ENCODE results near the gene PCID2.

DNA sequence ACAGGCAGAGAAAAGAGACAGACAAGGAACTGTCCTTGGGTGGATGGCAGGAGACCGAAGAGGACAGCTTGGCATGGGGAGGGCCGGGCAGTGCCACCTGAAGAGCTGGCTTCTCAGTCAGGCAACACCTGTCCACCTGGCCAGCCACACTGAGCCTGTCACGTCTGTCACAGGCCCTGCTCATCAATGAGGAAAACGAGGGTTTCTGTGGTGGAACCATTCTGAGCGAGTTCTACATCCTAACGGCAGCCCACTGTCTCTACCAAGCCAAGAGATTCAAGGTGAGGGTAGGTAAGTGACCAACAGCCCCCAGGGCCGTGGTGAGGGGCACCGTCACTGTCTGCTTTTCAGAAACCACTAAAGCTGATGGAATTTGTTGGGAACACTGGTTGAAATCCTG, 61.3 kb downstream of the PCID2 start:
- TF ChIP-seq, protein P1, sequence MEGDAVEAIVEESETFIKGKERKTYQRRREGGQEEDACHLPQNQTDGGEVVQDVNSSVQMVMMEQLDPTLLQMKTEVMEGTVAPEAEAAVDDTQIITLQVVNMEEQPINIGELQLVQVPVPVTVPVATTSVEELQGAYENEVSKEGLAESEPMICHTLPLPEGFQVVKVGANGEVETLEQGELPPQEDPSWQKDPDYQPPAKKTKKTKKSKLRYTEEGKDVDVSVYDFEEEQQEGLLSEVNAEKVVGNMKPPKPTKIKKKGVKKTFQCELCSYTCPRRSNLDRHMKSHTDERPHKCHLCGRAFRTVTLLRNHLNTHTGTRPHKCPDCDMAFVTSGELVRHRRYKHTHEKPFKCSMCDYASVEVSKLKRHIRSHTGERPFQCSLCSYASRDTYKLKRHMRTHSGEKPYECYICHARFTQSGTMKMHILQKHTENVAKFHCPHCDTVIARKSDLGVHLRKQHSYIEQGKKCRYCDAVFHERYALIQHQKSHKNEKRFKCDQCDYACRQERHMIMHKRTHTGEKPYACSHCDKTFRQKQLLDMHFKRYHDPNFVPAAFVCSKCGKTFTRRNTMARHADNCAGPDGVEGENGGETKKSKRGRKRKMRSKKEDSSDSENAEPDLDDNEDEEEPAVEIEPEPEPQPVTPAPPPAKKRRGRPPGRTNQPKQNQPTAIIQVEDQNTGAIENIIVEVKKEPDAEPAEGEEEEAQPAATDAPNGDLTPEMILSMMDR (IDR thresholded peaks at IDR 0.05): no peak
- TF ChIP-seq POLR2AphosphoS5 (IDR thresholded peaks at IDR 0.05; ENCODE audit: low read depth, low read length): no peak
- TF ChIP-seq TCF7L2 (IDR thresholded peaks at IDR 0.05; ENCODE audit: low read depth, low read length): no peak
- TF ChIP-seq, protein P2, sequence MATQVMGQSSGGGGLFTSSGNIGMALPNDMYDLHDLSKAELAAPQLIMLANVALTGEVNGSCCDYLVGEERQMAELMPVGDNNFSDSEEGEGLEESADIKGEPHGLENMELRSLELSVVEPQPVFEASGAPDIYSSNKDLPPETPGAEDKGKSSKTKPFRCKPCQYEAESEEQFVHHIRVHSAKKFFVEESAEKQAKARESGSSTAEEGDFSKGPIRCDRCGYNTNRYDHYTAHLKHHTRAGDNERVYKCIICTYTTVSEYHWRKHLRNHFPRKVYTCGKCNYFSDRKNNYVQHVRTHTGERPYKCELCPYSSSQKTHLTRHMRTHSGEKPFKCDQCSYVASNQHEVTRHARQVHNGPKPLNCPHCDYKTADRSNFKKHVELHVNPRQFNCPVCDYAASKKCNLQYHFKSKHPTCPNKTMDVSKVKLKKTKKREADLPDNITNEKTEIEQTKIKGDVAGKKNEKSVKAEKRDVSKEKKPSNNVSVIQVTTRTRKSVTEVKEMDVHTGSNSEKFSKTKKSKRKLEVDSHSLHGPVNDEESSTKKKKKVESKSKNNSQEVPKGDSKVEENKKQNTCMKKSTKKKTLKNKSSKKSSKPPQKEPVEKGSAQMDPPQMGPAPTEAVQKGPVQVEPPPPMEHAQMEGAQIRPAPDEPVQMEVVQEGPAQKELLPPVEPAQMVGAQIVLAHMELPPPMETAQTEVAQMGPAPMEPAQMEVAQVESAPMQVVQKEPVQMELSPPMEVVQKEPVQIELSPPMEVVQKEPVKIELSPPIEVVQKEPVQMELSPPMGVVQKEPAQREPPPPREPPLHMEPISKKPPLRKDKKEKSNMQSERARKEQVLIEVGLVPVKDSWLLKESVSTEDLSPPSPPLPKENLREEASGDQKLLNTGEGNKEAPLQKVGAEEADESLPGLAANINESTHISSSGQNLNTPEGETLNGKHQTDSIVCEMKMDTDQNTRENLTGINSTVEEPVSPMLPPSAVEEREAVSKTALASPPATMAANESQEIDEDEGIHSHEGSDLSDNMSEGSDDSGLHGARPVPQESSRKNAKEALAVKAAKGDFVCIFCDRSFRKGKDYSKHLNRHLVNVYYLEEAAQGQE (IDR thresholded peaks at IDR 0.05; ENCODE audit: insufficient read depth in 1 of 2, low read depth in 2 of 2, low read length in 1 of 2): no peak
- TF ChIP-seq SIN3A (IDR thresholded peaks at IDR 0.05; ENCODE audit: borderline replicate concordance, insufficient read depth, low read depth, low read length): no peak
